ENCODE measurements around the gene CLMN.

CLMN gene

DNA sequence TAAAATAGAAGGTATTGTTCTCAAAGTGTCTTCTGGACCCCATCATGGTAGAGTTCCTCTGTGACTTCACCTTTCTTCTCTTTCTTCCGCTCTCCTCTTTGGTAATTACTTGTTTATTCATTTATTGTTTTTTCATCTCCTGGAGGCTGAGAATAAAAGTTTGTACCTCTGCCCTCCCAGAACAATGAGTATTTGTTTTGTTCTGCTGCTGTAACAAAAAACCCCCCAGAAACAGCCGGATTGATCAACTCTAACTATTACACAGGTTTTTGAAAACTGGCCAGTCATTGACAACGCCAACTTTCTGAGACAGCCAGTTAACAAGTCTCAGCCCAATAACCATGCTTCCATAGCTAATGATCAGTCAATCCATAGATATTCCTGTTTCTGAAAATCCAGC is 154.2 kb downstream of the CLMN start:
- no peak overlapping the region for H3K9ac ChIP-seq (ENCODE audit: low read length)
- no peaks in the 10 kb centered on the region for H3K79me2 ChIP-seq (ENCODE audit: control insufficient read depth, insufficient read depth, low read length)
- H2BK15ac ChIP-seq (replicated peaks; ENCODE audit: low read depth), result no peak overlapping the region
- no peak overlapping the region for H3K18ac ChIP-seq (ENCODE audit: low read length)
- no peak overlapping the region for H4K8ac ChIP-seq (ENCODE audit: low read depth, low read length)
- H2BK5ac ChIP-seq (ENCODE audit: low read length), result no peak overlapping the region
- WGBS (ENCODE audit: extremely low coverage, insufficient coverage, low lambda C conversion rate), result no CpG with 5 or more reads among the region's 3 CpGs
- H3K4me3 ChIP-seq (ENCODE audit: low read length), result no peak overlapping the region
- no peak overlapping the region for H3K56ac ChIP-seq (ENCODE audit: low read length)
- no peak overlapping the region for H3K4ac ChIP-seq (ENCODE audit: low read depth, low read length)
- H3K4me2 ChIP-seq (ENCODE audit: low read length), result no peak overlapping the region
- H3K27me3 ChIP-seq (ENCODE audit: insufficient read depth, low read length, poor library complexity), result no peaks in the 10 kb centered on the region
- no peak overlapping the region for H3K23ac ChIP-seq (ENCODE audit: low read length)
- DNase-seq, result no peak
- no peaks in the 10 kb centered on the region for H3K36me3 ChIP-seq (ENCODE audit: control insufficient read depth, insufficient read depth, low read length)
- no peak overlapping the region for H2BK120ac ChIP-seq (ENCODE audit: low read depth, low read length)
- H2AK5ac ChIP-seq (ENCODE audit: low read length), result no peak overlapping the region
- no peak overlapping the region for H4K5ac ChIP-seq (ENCODE audit: low read length)
- H3K4me1 ChIP-seq (ENCODE audit: control insufficient read depth, low read depth, low read length), result no peaks in the 10 kb centered on the region
- H3K27ac ChIP-seq (ENCODE audit: low read depth, low read length), result no peak overlapping the region
- no peaks in the 10 kb centered on the region for H3K79me1 ChIP-seq (ENCODE audit: low read length)

DNA sequence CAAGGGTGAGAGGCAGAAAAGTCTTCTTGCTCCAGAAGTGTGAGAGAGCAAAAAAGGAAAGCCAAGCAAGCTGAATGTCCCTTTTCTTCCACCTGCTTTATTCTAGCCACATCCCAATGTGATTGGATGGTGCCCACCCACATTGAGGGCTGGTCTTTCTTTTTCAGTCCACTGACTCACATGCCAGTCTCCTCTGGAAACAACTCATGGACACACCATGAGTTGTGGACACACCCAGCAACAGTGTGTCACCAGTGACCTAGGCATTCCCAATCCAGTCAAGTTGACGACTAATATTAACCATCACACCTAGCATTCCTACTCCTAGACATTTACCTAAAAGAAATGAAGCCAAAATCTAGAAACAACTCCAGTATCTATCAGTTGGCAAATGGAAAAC is 155.2 kb downstream of the CLMN start:
- H2BK15ac ChIP-seq (replicated peaks; ENCODE audit: low read depth), result no peak overlapping the region
- no peak overlapping the region for H3K23ac ChIP-seq (ENCODE audit: low read length)
- H3K79me1 ChIP-seq (ENCODE audit: low read length), result no peaks in the 10 kb centered on the region
- no peaks in the 10 kb centered on the region for H3K27me3 ChIP-seq (ENCODE audit: insufficient read depth, low read length, poor library complexity)
- H2BK120ac ChIP-seq (ENCODE audit: low read depth, low read length), result no peak overlapping the region
- H2BK5ac ChIP-seq (ENCODE audit: low read length), result no peak overlapping the region
- H3K4ac ChIP-seq (ENCODE audit: low read depth, low read length), result no peak overlapping the region
- no peak overlapping the region for H3K56ac ChIP-seq (ENCODE audit: low read length)
- H3K4me3 ChIP-seq (ENCODE audit: low read length), result no peak overlapping the region
- no peak overlapping the region for H3K27ac ChIP-seq (ENCODE audit: low read depth, low read length)
- H3K4me2 ChIP-seq (ENCODE audit: low read length), result no peak overlapping the region
- H3K18ac ChIP-seq (ENCODE audit: low read length), result no peak overlapping the region
- H4K8ac ChIP-seq (ENCODE audit: low read depth, low read length), result no peak overlapping the region
- no peak overlapping the region for H3K9ac ChIP-seq (ENCODE audit: low read length)
- H2AK5ac ChIP-seq (ENCODE audit: low read length), result no peak overlapping the region
- no peaks in the 10 kb centered on the region for H3K4me1 ChIP-seq (ENCODE audit: control insufficient read depth, low read depth, low read length)
- no peak overlapping the region for H4K5ac ChIP-seq (ENCODE audit: low read length)
- WGBS (ENCODE audit: extremely low coverage, insufficient coverage, low lambda C conversion rate), result no CpG with 5 or more reads among the region's 1 CpG
- no peaks in the 10 kb centered on the region for H3K36me3 ChIP-seq (ENCODE audit: control insufficient read depth, insufficient read depth, low read length)
- no peak for DNase-seq
- no peaks in the 10 kb centered on the region for H3K79me2 ChIP-seq (ENCODE audit: control insufficient read depth, insufficient read depth, low read length)

DNA sequence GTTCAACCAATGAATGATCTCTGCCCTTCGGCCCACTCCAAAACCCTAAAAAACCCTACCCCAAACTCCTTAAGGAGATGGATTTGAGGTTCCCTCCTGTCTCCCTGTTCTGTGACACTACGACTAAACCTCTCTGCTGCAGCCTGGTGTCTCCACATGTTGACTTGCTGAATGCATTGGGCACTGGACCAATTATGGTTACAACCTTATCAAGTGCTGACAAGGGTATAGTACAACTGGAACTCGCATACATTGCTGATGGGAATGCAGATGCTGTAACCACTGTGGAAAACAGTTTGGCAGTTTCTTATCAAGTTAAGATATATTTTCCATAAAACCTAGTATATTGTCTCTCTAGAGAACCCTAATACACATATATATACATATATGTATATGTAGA is 156.0 kb downstream of the CLMN start:
- no peak overlapping the region for H2BK5ac ChIP-seq (ENCODE audit: low read length)
- no CpG with 5 or more reads among the region's 3 CpGs for WGBS (ENCODE audit: extremely low coverage, insufficient coverage, low lambda C conversion rate)
- no peaks in the 10 kb centered on the region for H3K4me1 ChIP-seq (ENCODE audit: control insufficient read depth, low read depth, low read length)

DNA sequence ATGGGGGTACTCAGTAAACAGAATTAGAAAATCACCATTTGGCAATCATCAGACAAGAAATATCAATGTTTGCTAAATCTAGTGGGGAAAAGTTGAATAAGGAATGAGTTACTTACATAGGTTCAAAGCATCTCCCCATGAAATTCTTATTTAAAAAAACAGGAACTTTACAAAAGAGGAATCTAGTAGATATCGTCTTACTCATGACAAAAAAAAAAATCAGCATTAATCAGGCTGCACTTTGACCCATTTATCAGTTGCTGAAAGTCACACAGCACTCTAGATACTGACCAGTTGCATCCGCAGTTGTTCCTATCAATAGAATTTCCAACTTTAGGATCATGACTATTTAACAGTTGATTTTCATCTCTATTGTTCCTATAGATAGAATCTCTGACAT is 156.6 kb downstream of the CLMN start:
- no peak overlapping the region for H3K9ac ChIP-seq (ENCODE audit: low read length)
- WGBS (ENCODE audit: extremely low coverage, insufficient coverage, low lambda C conversion rate), result no CpG with 5 or more reads among the region's 2 CpGs
- H3K36me3 ChIP-seq (ENCODE audit: control insufficient read depth, insufficient read depth, low read length), result no peaks in the 10 kb centered on the region
- H3K79me2 ChIP-seq (ENCODE audit: control insufficient read depth, insufficient read depth, low read length), result no peaks in the 10 kb centered on the region
- H3K23ac ChIP-seq (ENCODE audit: low read length), result no peak overlapping the region
- no peaks in the 10 kb centered on the region for H3K27me3 ChIP-seq (ENCODE audit: insufficient read depth, low read length, poor library complexity)
- H2AK5ac ChIP-seq (ENCODE audit: low read length), result no peak overlapping the region
- H3K4me2 ChIP-seq (ENCODE audit: low read length), result no peak overlapping the region
- no peak overlapping the region for H3K27ac ChIP-seq (ENCODE audit: low read depth, low read length)
- no peak overlapping the region for H4K5ac ChIP-seq (ENCODE audit: low read length)
- H3K4me3 ChIP-seq (ENCODE audit: low read length), result no peak overlapping the region
- no peak overlapping the region for H3K4ac ChIP-seq (ENCODE audit: low read depth, low read length)
- no peak for DNase-seq
- no peak overlapping the region for H4K8ac ChIP-seq (ENCODE audit: low read depth, low read length)
- H3K56ac ChIP-seq (ENCODE audit: low read length), result no peak overlapping the region
- no peaks in the 10 kb centered on the region for H3K4me1 ChIP-seq (ENCODE audit: control insufficient read depth, low read depth, low read length)
- no peaks in the 10 kb centered on the region for H3K79me1 ChIP-seq (ENCODE audit: low read length)
- no peak overlapping the region for H2BK15ac ChIP-seq (replicated peaks; ENCODE audit: low read depth)
- no peak overlapping the region for H2BK5ac ChIP-seq (ENCODE audit: low read length)
- no peak overlapping the region for H3K18ac ChIP-seq (ENCODE audit: low read length)
- H2BK120ac ChIP-seq (ENCODE audit: low read depth, low read length), result no peak overlapping the region

More for the DNA sequence above, 156.0 kb downstream of the CLMN start:
- H3K36me3 ChIP-seq (ENCODE audit: control insufficient read depth, insufficient read depth, low read length), result no peaks in the 10 kb centered on the region
- H3K4me3 ChIP-seq (ENCODE audit: low read length), result no peak overlapping the region
- no peak overlapping the region for H3K27ac ChIP-seq (ENCODE audit: low read depth, low read length)
- no peak overlapping the region for H3K23ac ChIP-seq (ENCODE audit: low read length)
- peak overlapping the region; percentile 20 for H3K56ac ChIP-seq (ENCODE audit: low read length)
- no peaks in the 10 kb centered on the region for H3K27me3 ChIP-seq (ENCODE audit: insufficient read depth, low read length, poor library complexity)
- H3K79me2 ChIP-seq (ENCODE audit: control insufficient read depth, insufficient read depth, low read length), result no peaks in the 10 kb centered on the region
- H2BK120ac ChIP-seq (ENCODE audit: low read depth, low read length), result no peak overlapping the region
- no peak overlapping the region for H3K18ac ChIP-seq (ENCODE audit: low read length)
- H3K4ac ChIP-seq (ENCODE audit: low read depth, low read length), result no peak overlapping the region
- H3K79me1 ChIP-seq (ENCODE audit: low read length), result no peaks in the 10 kb centered on the region
- no peak overlapping the region for H4K5ac ChIP-seq (ENCODE audit: low read length)
- no peak overlapping the region for H2BK15ac ChIP-seq (replicated peaks; ENCODE audit: low read depth)
- DNase-seq, result no peak
- no peak overlapping the region for H4K8ac ChIP-seq (ENCODE audit: low read depth, low read length)
- no peak overlapping the region for H3K4me2 ChIP-seq (ENCODE audit: low read length)
- H3K9ac ChIP-seq (ENCODE audit: low read length), result no peak overlapping the region
- no peak overlapping the region for H2AK5ac ChIP-seq (ENCODE audit: low read length)

DNA sequence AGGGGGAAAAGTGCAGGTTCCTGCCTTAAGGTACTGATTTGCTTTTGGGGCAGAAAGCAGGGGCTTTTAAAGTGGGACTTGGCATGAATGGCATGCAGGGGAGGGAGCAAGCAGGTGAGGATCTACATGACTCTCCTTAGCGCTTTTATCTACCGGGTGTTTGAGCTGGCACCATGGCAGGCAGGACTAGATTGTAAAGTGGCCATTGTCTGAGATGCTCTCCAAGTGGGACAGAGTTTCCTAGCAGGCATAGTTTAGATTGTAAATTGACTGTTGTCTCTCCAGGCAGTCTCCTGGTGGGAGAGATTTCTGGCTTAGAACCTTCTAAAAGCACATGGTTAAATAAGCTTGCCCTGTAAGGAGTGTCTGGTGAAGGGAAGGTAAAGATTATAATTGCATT is 157.1 kb downstream of the CLMN start:
- no peak overlapping the region for H2BK120ac ChIP-seq (ENCODE audit: low read depth, low read length)
- no peak overlapping the region for H3K9ac ChIP-seq (ENCODE audit: low read length)
- no peak overlapping the region for H3K4me2 ChIP-seq (ENCODE audit: low read length)
- no peaks in the 10 kb centered on the region for H3K79me1 ChIP-seq (ENCODE audit: low read length)
- peak; percentile 83 for DNase-seq
- H3K27me3 ChIP-seq (ENCODE audit: insufficient read depth, low read length, poor library complexity), result no peaks in the 10 kb centered on the region
- no peak overlapping the region for H2BK5ac ChIP-seq (ENCODE audit: low read length)
- no peaks in the 10 kb centered on the region for H3K4me1 ChIP-seq (ENCODE audit: control insufficient read depth, low read depth, low read length)
- no peak overlapping the region for H4K5ac ChIP-seq (ENCODE audit: low read length)
- H3K18ac ChIP-seq (ENCODE audit: low read length), result no peak overlapping the region
- H4K8ac ChIP-seq (ENCODE audit: low read depth, low read length), result no peak overlapping the region
- no peaks in the 10 kb centered on the region for H3K79me2 ChIP-seq (ENCODE audit: control insufficient read depth, insufficient read depth, low read length)
- no peak overlapping the region for H3K27ac ChIP-seq (ENCODE audit: low read depth, low read length)
- WGBS (ENCODE audit: extremely low coverage, insufficient coverage, low lambda C conversion rate), result no CpG with 5 or more reads among the region's 2 CpGs
- no peak overlapping the region for H3K4ac ChIP-seq (ENCODE audit: low read depth, low read length)
- no peak overlapping the region for H2BK15ac ChIP-seq (replicated peaks; ENCODE audit: low read depth)
- H2AK5ac ChIP-seq (ENCODE audit: low read length), result no peak overlapping the region
- H3K56ac ChIP-seq (ENCODE audit: low read length), result no peak overlapping the region
- no peak overlapping the region for H3K4me3 ChIP-seq (ENCODE audit: low read length)
- H3K36me3 ChIP-seq (ENCODE audit: control insufficient read depth, insufficient read depth, low read length), result no peaks in the 10 kb centered on the region
- H3K23ac ChIP-seq (ENCODE audit: low read length), result no peak overlapping the region
